ENCODE measurements around the gene BPIFA1.

The BPIFA1 gene

GRCh38 chr20:33267701-33268100, 31.9 kb downstream of the BPIFA1 start:
- H3K27ac ChIP-seq: no peak overlapping the region
- TF ChIP-seq, protein P1, sequence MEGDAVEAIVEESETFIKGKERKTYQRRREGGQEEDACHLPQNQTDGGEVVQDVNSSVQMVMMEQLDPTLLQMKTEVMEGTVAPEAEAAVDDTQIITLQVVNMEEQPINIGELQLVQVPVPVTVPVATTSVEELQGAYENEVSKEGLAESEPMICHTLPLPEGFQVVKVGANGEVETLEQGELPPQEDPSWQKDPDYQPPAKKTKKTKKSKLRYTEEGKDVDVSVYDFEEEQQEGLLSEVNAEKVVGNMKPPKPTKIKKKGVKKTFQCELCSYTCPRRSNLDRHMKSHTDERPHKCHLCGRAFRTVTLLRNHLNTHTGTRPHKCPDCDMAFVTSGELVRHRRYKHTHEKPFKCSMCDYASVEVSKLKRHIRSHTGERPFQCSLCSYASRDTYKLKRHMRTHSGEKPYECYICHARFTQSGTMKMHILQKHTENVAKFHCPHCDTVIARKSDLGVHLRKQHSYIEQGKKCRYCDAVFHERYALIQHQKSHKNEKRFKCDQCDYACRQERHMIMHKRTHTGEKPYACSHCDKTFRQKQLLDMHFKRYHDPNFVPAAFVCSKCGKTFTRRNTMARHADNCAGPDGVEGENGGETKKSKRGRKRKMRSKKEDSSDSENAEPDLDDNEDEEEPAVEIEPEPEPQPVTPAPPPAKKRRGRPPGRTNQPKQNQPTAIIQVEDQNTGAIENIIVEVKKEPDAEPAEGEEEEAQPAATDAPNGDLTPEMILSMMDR (conservative IDR thresholded peaks at IDR 0.05): no peak

DNA sequence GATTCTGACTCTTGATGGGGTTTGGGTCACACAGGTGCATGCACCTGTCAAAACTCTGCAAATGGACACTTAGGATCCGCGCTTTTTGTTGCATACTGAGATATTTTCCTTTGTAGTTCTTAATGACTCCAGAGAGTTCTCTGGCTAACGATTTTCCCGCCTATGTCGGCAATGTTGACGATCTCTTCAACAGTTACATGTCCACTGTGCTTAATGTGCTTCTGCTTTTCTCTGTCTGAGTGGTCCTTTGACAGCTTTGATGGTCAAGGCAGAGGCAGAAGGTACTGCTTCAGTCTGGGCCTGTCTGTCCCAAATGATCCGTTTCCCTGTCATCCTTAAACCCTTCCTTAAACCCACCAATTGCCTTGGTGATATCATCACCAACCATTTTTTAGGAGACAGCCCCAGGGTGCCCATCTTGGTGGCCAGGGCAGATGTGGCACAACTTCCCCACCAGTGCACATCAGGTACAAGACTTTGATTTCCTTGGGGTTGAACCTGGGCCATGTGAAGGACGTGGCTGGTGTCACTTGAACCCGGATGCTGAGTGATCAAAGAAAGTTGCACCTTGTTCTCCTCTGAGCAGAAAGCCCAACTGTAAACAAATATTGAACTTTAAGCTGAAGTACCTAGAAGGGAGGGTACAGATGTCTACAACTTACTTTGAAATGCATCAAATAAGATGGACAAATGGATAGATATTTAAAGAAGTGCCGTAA, 36.5 kb downstream of the BPIFA1 start:
- H3K27ac ChIP-seq: no peak overlapping the region
- TF ChIP-seq, protein P1 (conservative IDR thresholded peaks at IDR 0.05): no peak

DNA sequence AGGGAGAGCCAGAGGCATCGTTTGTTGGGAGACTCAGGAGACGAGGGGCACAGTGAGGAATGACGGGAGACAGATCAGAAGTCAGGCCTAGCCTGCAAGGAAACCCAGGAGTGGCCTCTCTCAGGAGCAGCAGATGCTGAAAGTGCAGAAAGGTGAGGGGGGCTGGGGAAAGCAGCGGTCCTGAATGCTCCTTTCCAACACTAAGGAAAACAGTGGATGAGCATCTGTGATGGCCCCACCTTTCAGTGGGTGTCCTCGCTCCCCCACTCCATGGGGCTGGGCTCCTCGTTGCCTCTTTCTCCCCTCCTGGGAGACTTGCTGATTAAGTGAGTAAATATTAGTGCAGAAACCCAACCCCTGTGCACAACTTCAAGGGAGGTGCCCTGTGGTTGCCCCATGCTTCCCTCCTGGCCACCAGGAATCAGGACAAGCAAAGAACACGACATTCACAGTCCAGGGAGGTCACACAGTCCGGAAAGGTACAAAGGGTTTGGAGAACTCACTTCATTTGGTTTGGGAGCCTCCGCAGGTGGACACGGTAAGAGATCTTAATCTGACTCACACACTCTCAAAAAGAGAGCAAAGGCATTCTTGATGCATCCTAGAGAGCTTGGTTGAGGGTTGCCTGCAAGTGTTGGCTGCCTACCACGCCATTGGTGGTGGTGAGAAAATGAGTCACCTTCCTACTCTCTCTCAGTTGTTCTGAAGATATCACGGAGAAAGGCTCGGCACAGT, 37.5 kb downstream of the BPIFA1 start:
- TF ChIP-seq, protein P1 (conservative IDR thresholded peaks at IDR 0.05): no peak
- H3K27ac ChIP-seq: no peak overlapping the region

GRCh38 chr20:33275215-33275614, 39.4 kb downstream of the BPIFA1 start:
- TF ChIP-seq, protein P1 (conservative IDR thresholded peaks at IDR 0.05): no peak
- no peak overlapping the region for H3K27ac ChIP-seq

- H3K27ac ChIP-seq: no peak overlapping the region
- TF ChIP-seq, protein P1 (conservative IDR thresholded peaks at IDR 0.05): no peak
Measured at GRCh38 chr20:33275871-33276270, 40.1 kb downstream of the BPIFA1 start.

DNA sequence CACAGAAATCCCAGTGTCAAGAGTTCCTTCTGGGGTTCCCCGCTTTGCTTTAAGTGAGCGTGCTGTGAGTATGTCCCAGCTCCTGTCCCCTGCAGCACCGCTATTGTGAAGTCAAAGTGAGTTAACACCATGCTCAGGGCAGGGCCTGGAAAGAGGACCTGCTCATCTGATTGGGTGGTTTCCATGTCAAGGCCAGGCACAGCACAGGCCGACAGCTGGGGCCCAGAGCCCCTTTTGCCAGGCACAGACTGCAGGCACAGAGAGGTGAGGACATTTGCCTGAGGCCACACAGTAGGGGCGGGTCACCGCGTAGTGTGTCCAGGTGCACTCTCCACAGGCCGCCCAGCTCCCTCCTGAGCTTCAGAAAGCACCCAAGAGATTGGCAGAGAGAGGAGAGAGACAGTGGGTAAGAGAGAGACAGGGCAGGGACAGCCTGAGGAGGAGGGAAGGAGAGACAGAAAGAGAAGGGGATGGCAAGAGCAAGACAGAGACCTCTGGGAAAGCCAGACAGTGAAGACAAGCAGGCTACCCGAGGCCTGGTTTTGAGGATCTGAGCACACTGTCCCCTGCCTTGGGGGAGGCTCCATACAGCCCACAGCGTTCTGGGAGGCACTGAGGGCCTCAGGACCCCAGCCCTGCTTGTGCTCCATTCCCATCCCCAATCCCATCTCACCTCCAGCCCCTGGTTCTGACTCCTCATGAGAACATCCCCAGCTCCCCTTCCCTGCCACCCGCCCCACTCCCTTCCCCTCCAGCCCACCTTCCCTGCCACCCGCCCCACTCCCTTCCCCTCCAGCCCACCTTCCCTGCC, 40.7 kb downstream of the BPIFA1 start:
- TF ChIP-seq, protein P1 (conservative IDR thresholded peaks at IDR 0.05): no peak
- no peak overlapping the region for H3K27ac ChIP-seq

All from VCaP (cell line).